B cell (primary cell): ENCODE data around the gene ERVH48-1. TPM values are rescaled to one million over a fixed set of nuclear protein-coding genes. Genes with fewer than 3 reads are reported as not detected.
A peak's percentile ranks its signal among the peaks of the same experiment; 100 is the strongest.

ENCODE experiments used
- ATAC-seq: fragments of 200-7000 bp; cut with Tn5 transposase; one replicate; pipeline ENCODE4 v1.10.0; 2021; ENCODE audit warnings: low read depth, mild to moderate bottlenecking, moderate number of reproducible peaks, moderate library complexity
- CTCF ChIA-PET: fragments of 350-600 bp; sonication (Branson Sonifier 250); formaldehyde crosslinking; loops from one replicate; lab custom pipeline; 2021; ENCODE audit warnings: antibody characterized with exemption, inconsistent platforms; lab: Charles Lee
- POLR2A ChIA-PET: fragments of 350-600 bp; sonication (Branson Sonifier 250); formaldehyde crosslinking; loops from one replicate; lab custom pipeline; 2021; ENCODE audit warnings: antibody characterized with exemption; lab: Charles Lee
- DNase-seq: peaks from one replicate; pipeline ENCODE4 v3.0.0; 2013
- H2AFZ ChIP-seq: 2 replicates; pipeline ENCODE4 v1.6.1; 2012; ENCODE audit warnings: mild to moderate bottlenecking, low read depth, low read length; ENCODE audit not compliant: insufficient read depth, poor library complexity, severe bottlenecking
- H3K27ac ChIP-seq, 2 donors: 1 replicate in 1 of 2; 2 replicates in 1 of 2; pipeline ENCODE4 v1.5.1; 2012 to 2013; ENCODE audit warnings: low read length in 2 of 2, mild to moderate bottlenecking in 2 of 2, moderate library complexity in 1 of 2
- H3K27me3 ChIP-seq, 4 experiments: fragments of 200-600 bp in 1 of 4; sonication (generic) in 1 of 4; replicated peaks in 1 of 4; 1 replicate in 2 of 4; 2 replicates in 2 of 4; pipeline versions ENCODE4 v1.6.1 to v1.7.0; 2013 to 2016; ENCODE audit warnings: low read length in 3 of 4, mild to moderate bottlenecking in 2 of 4, mixed read lengths in 1 of 4, moderate library complexity in 1 of 4; ENCODE audit not compliant: insufficient read depth in 4 of 4, control insufficient read depth in 3 of 4; ENCODE audit errors: control extremely low read depth in 1 of 4
- H3K36me3 ChIP-seq, 2 experiments: replicated peaks in 1 of 2; 1 replicate in 1 of 2; 2 replicates in 1 of 2; pipeline versions ENCODE4 v1.6.1 to v1.7.1; 2013; ENCODE audit warnings: low read length in 1 of 2; ENCODE audit not compliant: insufficient read depth in 2 of 2, control insufficient read depth in 1 of 2; ENCODE audit errors: control extremely low read depth in 1 of 2, extremely low read depth in 1 of 2
- H3K4me1 ChIP-seq, 2 donors: fragments of 200-600 bp in 1 of 2; sonication (generic) in 1 of 2; 1 replicate in 1 of 2; 2 replicates in 1 of 2; pipeline versions ENCODE4 v1.5.1 to v1.6.1; 2013 to 2017; ENCODE audit warnings: low read length in 2 of 2; ENCODE audit not compliant: control insufficient read depth in 2 of 2, insufficient read depth in 2 of 2
- H3K4me2 ChIP-seq: replicated peaks from 2 replicates; pipeline ENCODE3; 2012; ENCODE audit warnings: mild to moderate bottlenecking, low read depth, low read length; ENCODE audit not compliant: poor library complexity, severe bottlenecking
- H3K4me3 ChIP-seq, 5 experiments: fragments of 200-600 bp in 1 of 5; sonication (generic) in 1 of 5; 1 replicate in 3 of 5; 2 replicates in 2 of 5; pipeline versions ENCODE4 v1.5.1 to v1.7.0; 2011 to 2016; ENCODE audit warnings: low read length in 4 of 5, mild to moderate bottlenecking in 4 of 5, low read depth in 2 of 5, control low read depth in 1 of 5, moderate library complexity in 1 of 5; ENCODE audit not compliant: insufficient read depth in 1 of 5; ENCODE audit errors: control extremely low read depth in 1 of 5, extremely low read depth in 1 of 5
- H3K79me2 ChIP-seq: fragments of 200-600 bp; sonication (generic); one replicate; pipeline ENCODE4 v1.6.0; 2016; ENCODE audit warnings: low read length; ENCODE audit not compliant: control insufficient read depth, insufficient read depth
- H3K9ac ChIP-seq: fragments of 200-600 bp; sonication (generic); 2 replicates; pipeline ENCODE4 v1.6.1; 2017; ENCODE audit warnings: mild to moderate bottlenecking, low read length, moderate library complexity
- H3K9me3 ChIP-seq, 3 donors: one replicate each; pipeline versions ENCODE4 v1.6.1 to v1.7.1; 2013; ENCODE audit warnings: low read length in 2 of 3; ENCODE audit not compliant: control insufficient read depth in 2 of 3, insufficient read depth in 1 of 3; ENCODE audit errors: control extremely low read depth in 1 of 3
- H4K20me1 ChIP-seq: 2 replicates; pipeline ENCODE4 v1.6.0; 2012; ENCODE audit warnings: mild to moderate bottlenecking, low read length; ENCODE audit not compliant: insufficient read depth, control insufficient read depth, poor library complexity, severe bottlenecking
- H3K27ac Mint-ChIP-seq: one replicate; pipeline ENCODE4 v1.8.0; 2021; ENCODE audit warnings: mixed read lengths
- H3K27me3 Mint-ChIP-seq: one replicate; pipeline ENCODE4 v1.8.0; 2021; ENCODE audit warnings: mixed read lengths
- H3K4me1 Mint-ChIP-seq: one replicate; pipeline ENCODE4 v1.8.0; 2021; ENCODE audit warnings: mixed read lengths
- H3K4me3 Mint-ChIP-seq: one replicate; pipeline ENCODE4 v1.8.0; 2021; ENCODE audit warnings: mixed read lengths
- H3K9me3 Mint-ChIP-seq: one replicate; pipeline ENCODE4 v1.8.0; 2022; ENCODE audit warnings: mixed read lengths; ENCODE audit not compliant: insufficient read depth
- CTCF ChIP-seq: fragments of 200-600 bp; IDR thresholded peaks from one replicate; pipeline ENCODE4 v1.8.0; 2022; ENCODE audit warnings: antibody characterized with exemption, mild to moderate bottlenecking
- EZH2 ChIP-seq: IDR thresholded peaks from 2 replicates; pipeline ENCODE4 v1.6.1; 2012; ENCODE audit warnings: borderline replicate concordance, low read depth, mild to moderate bottlenecking, moderate library complexity, low read length; ENCODE audit not compliant: insufficient read depth, poor library complexity, severe bottlenecking
- WGBS: methylation state at CpG from one replicate; pipeline ENCODE4 v1.1.5; 2013; ENCODE audit warnings: missing lambda C conversion rate; ENCODE audit not compliant: insufficient coverage; 5-methylcytosine and 5-hydroxymethylcytosine counted together
- intact Hi-C: fragments of 100-400 bp; cut with micrococcal nuclease; formaldehyde crosslinking; loops from one replicate; pipeline ENCODE4 v1.10.0; 2022
- polyA plus RNA-seq: library from polyadenylated mRNA; depleted of rRNA; stranded (reverse); fragments of >200 nt; gene quantifications from 2 replicates; pipeline ENCODE4 v1.2.3, GENCODE V29; 2012
- total RNA-seq, 2 donors: library from RNA; stranded (reverse); fragments of 120-200 nt in 1 of 2; gene quantifications; 1 replicate in 1 of 2; 2 replicates in 1 of 2; pipeline versions ENCODE4 v1.2.3 to v1.2.4, GENCODE V29; 2013 to 2022

The ERVH48-1 gene
- total and polyA plus RNA-seq, 2 donors (not counting 1 experiment from before 2014, with no cell fraction given): not detected

DNA sequence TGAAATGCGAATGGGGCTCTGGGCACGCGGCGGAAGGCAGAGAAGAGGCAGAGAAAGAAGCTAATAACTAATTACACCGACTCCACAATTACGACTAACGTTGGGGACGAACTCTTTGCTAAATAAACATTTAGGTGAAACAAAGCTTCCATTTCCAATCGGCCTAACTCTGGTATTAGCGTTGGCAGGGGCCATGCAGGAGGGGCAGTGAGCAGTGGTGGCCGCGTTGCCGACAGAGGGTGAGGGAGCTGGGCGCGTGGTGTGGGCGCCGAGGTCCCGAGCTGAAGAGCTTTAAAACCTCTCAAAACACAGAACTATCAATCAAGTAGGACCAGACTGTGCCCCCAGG lies 32.9 kb downstream of the ERVH48-1 start:
- H3K9me3 Mint-ChIP-seq: no peaks in the 10 kb centered on the region
- Histone ChIP-seq H3K27me3 (no peaks in the 10 kb centered on the region), H3K36me3 (peaks cover 6% of the 10 kb centered on the region in 2 experiments), H2AFZ (peak overlapping the region; percentile 100), H4K20me1 (no peaks in the 10 kb centered on the region), H3K27ac (peak overlapping the region; percentile 73 to 96), H3K79me2 (peaks cover 27% of the 10 kb centered on the region), H3K9me3 (no peaks in the 10 kb centered on the region), H3K4me3 (peak overlapping the region; percentile 41 to 83 (median 70)), H3K9ac (peak overlapping the region; percentile 97), H3K4me1 (peaks cover 7 to 11% of the 10 kb centered on the region in 2 donors), H3K4me2 (peak overlapping the region; percentile 84)
- 11% methylated on average over 13 of the region's 18 CpGs for WGBS
- intact Hi-C loops: loop anchor here (5.0 kb wide), 2 partner anchors 830 to 1120 kb away; partner anchors contain the start of gene TRAPPC10
- H3K4me3 Mint-ChIP-seq: peak overlapping the region; percentile 94
- DNase-seq: no peak
- CTCF ChIA-PET: interaction anchor here (1.2 to 1.3 kb wide), 2 partner anchors 11 to 23 kb away, joined by 3 read pairs; no protein-coding TSS in a partner anchor
- no peaks in the 10 kb centered on the region for H3K27me3 Mint-ChIP-seq
- TF ChIP-seq EZH2 (no peak), CTCF (no peak)
- no peak for ATAC-seq
- peaks cover 10% of the 10 kb centered on the region for H3K4me1 Mint-ChIP-seq
- H3K27ac Mint-ChIP-seq: peak overlapping the region; percentile 95
- POLR2A ChIA-PET: interaction anchor here (1.1 to 1.6 kb wide), 2 partner anchors 12 to 14 kb away, joined by 5 to 9 read pairs; no protein-coding TSS in a partner anchor

- H3K27me3 ChIP-seq: no peaks in the 10 kb centered on the region
- Mint-ChIP-seq H3K27me3 (no peaks in the 10 kb centered on the region), H3K27ac (no peak overlapping the region), H3K4me1 (peaks cover 2% of the 10 kb centered on the region), H3K9me3 (no peaks in the 10 kb centered on the region), H3K4me3 (no peak overlapping the region)
- intact Hi-C loops: no loop called here
- no peak overlapping the region for H3K9ac ChIP-seq
- no peak overlapping the region for H2AFZ ChIP-seq
- no peaks in the 10 kb centered on the region for H3K79me2 ChIP-seq
- H3K4me2 ChIP-seq: no peak overlapping the region
- ATAC-seq (no peak), DNase-seq (no peak)
- TF ChIP-seq EZH2 (no peak), CTCF (no peak)
- no peaks in the 10 kb centered on the region for H4K20me1 ChIP-seq
- POLR2A ChIA-PET: no interaction called here
- H3K4me1 ChIP-seq: peaks cover 1 to 2% of the 10 kb centered on the region in 2 donors
- WGBS: 100% methylated on average over 2 of the region's 5 CpGs
- H3K27ac ChIP-seq: no peak overlapping the region
- CTCF ChIA-PET: no interaction called here
- no peak overlapping the region for H3K4me3 ChIP-seq
- H3K9me3 ChIP-seq: no peaks in the 10 kb centered on the region
- no peaks in the 10 kb centered on the region for H3K36me3 ChIP-seq
Observed at GRCh38 chr21:42887326-42887725, 38.1 kb downstream of the ERVH48-1 start.
